OCI-LY1 (cell line): Measurements from ENCODE around the gene PIGB.

Source experiments
- EZH2 ChIP-seq: fragments of 200-600 bp; sonication (generic), shearing (Covaris generic); IDR thresholded peaks from 2 replicates; pipeline ENCODE4 v1.8.0; 2017; ENCODE audit warnings: borderline replicate concordance, mixed run types, mild to moderate bottlenecking, antibody characterized with exemption, low read length, moderate library complexity, mixed read lengths
- TF ChIP-seq, protein P1 (sequence below): fragments of 200-600 bp; sonication (generic), shearing (Covaris generic); IDR thresholded peaks from 2 replicates; pipeline ENCODE4 v1.5.1; 2017; ENCODE audit warnings: mild to moderate bottlenecking, antibody characterized with exemption, low read length, moderate library complexity, mixed read lengths

DNA sequence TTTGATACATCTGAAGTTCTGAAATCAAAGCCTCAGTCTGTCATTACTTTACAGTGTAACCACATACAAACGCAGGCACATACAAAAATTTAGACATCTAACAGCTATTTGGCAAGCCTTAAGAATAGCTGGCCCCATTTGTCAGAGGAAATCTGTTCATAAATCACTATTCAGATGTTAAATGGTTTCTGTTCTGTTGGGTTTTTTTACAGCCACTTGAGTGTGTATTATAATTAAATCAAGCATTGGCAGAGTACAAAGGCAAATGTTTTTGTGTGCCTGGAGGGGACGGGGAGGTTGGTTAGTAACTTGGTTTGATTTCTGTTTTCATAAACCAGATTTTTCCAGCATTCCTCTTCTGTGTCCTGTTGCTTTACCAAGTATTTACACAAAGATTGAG is 24.1 kb downstream of the PIGB start:
- TF ChIP-seq, protein P1, sequence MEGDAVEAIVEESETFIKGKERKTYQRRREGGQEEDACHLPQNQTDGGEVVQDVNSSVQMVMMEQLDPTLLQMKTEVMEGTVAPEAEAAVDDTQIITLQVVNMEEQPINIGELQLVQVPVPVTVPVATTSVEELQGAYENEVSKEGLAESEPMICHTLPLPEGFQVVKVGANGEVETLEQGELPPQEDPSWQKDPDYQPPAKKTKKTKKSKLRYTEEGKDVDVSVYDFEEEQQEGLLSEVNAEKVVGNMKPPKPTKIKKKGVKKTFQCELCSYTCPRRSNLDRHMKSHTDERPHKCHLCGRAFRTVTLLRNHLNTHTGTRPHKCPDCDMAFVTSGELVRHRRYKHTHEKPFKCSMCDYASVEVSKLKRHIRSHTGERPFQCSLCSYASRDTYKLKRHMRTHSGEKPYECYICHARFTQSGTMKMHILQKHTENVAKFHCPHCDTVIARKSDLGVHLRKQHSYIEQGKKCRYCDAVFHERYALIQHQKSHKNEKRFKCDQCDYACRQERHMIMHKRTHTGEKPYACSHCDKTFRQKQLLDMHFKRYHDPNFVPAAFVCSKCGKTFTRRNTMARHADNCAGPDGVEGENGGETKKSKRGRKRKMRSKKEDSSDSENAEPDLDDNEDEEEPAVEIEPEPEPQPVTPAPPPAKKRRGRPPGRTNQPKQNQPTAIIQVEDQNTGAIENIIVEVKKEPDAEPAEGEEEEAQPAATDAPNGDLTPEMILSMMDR = no peak
- no peak for TF ChIP-seq EZH2
